ENCODE measurements around the gene LRFN2. TPM values are rescaled to one million over a fixed set of nuclear protein-coding genes. Genes with fewer than 3 reads are reported as not detected.

The LRFN2 gene
- total RNA-seq, 1 experiment from 2014 or later, result not detected

DNA sequence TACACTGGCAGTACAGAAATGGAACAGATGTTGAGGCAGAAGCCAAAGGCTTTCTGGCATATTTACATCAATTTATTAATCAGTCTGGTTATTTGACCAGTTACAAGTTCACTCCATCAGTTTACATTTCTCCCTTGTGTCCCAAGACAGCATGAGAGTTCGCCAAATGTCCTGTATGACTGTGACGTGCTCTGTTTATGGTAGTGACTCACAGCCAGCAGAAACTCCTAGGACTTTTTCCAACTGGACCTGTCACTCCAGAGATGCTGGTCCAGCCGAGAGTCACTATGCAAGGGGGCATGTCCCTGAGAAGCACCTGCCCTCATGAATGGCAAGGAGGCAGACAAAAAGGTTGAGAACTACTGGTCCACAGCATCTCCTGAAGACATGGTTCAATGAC is 160.0 kb downstream of the LRFN2 start:
- Histone ChIP-seq H3K9me3 (no peaks in the 10 kb centered on the region), H3K27me3 (replicated peaks; ENCODE audit: control insufficient read depth, insufficient read depth, low read length) (no peaks in the 10 kb centered on the region; the same call in 1 of the 2 replicates), H3K4me3 (ENCODE audit: low read depth, low read length) (no peak overlapping the region), H3K4me1 (no peaks in the 10 kb centered on the region), H3K36me3 (ENCODE audit: control insufficient read depth, insufficient read depth, low read length) (no peaks in the 10 kb centered on the region)
- no TSS peak for BruUV-seq (replicated peaks)
- POLR2A ChIA-PET, result no interaction called here
- H3K4me3 Mint-ChIP-seq (ENCODE audit: unreplicated experiment), result no peak overlapping the region
- no peaks in the 10 kb centered on the region for H3K36me3 Mint-ChIP-seq (ENCODE audit: insufficient read depth, unreplicated experiment)
- no peaks in the 10 kb centered on the region for H3K9me3 Mint-ChIP-seq (ENCODE audit: unreplicated experiment)
- no peak for DNase-seq
- no peaks in the 10 kb centered on the region for H3K4me1 Mint-ChIP-seq (ENCODE audit: low read depth, unreplicated experiment)
- TF ChIP-seq CTCF (IDR thresholded peaks at IDR 0.05; ENCODE audit: insufficient read depth in 1 of 2, low read depth in 1 of 2, low read length in 1 of 2, severe bottlenecking in 1 of 2, unreplicated experiment in 1 of 2), result no peak
- H3K27ac Mint-ChIP-seq (ENCODE audit: unreplicated experiment), result no peak overlapping the region
- intact Hi-C loops (cut with micrococcal nuclease; ENCODE audit: unreplicated experiment), result no loop called here
- peaks cover 15% of the 10 kb centered on the region for H3K27me3 Mint-ChIP-seq (ENCODE audit: insufficient read depth, unreplicated experiment)
- CTCF ChIA-PET, result no interaction called here

- H3K4me3 Mint-ChIP-seq (ENCODE audit: unreplicated experiment), result no peak overlapping the region
- ChIA-PET POLR2A (no interaction called here), CTCF (no interaction called here)
- intact Hi-C loops (cut with micrococcal nuclease; ENCODE audit: unreplicated experiment), result no loop called here
- no peaks in the 10 kb centered on the region; the same call in 1 of the 2 replicates for H3K27me3 ChIP-seq (replicated peaks; ENCODE audit: control insufficient read depth, insufficient read depth, low read length)
- no peak overlapping the region for H3K4me3 ChIP-seq (ENCODE audit: low read depth, low read length)
- no peaks in the 10 kb centered on the region for H3K36me3 Mint-ChIP-seq (ENCODE audit: insufficient read depth, unreplicated experiment)
- H3K27me3 Mint-ChIP-seq (ENCODE audit: insufficient read depth, unreplicated experiment), result peaks cover 12% of the 10 kb centered on the region
- no peaks in the 10 kb centered on the region for H3K36me3 ChIP-seq (ENCODE audit: control insufficient read depth, insufficient read depth, low read length)
- H3K27ac Mint-ChIP-seq (ENCODE audit: unreplicated experiment), result no peak overlapping the region
- H3K9me3 ChIP-seq, result no peaks in the 10 kb centered on the region
- DNase-seq, result no peak
- H3K4me1 Mint-ChIP-seq (ENCODE audit: low read depth, unreplicated experiment), result no peaks in the 10 kb centered on the region
- no peaks in the 10 kb centered on the region for H3K9me3 Mint-ChIP-seq (ENCODE audit: unreplicated experiment)
- BruUV-seq (replicated peaks), result no TSS peak
- TF ChIP-seq CTCF (IDR thresholded peaks at IDR 0.05; ENCODE audit: insufficient read depth in 1 of 2, low read depth in 1 of 2, low read length in 1 of 2, severe bottlenecking in 1 of 2, unreplicated experiment in 1 of 2), result no peak
- H3K4me1 ChIP-seq, result no peaks in the 10 kb centered on the region
Measured at GRCh38 chr6:40426346-40427066, 160.7 kb downstream of the LRFN2 start.

DNA sequence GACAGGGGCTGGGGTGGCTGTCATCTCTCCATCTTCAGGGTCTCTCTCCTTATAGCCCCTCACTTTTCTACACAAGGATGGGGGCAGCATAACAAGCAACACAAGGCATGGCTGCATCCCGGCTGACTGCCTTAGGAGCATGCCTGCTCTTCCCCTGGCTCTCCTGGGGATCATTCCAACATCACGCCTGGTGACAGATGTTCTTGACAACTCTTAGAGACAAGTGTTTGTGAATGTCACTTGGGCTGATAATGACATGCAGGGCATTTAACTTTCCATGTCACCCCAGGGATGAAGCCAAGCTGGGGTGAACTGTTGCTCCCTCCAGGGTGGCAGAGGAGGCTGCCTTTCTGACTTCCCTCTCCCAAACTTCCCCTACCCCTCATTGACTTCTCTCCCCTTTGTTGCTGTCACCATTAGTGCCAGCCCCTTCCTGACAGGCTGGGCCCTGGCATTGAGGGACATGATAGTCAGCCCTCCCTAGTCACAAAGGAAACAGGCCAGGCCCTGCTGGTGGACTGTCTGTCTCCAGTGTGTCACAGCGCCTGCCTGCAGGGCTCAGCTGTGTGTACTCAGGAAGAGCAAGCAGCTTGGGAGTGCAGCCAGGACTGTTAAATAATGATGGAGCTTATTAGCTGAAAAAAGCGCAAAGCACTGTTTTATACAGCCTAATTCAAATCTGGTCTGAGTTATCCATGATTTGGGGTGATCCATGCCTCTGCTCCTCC is 161.8 kb downstream of the LRFN2 start:
- peaks cover 14% of the 10 kb centered on the region for H3K27me3 Mint-ChIP-seq (ENCODE audit: insufficient read depth, unreplicated experiment)
- H3K27ac Mint-ChIP-seq (ENCODE audit: unreplicated experiment), result no peak overlapping the region
- ChIA-PET CTCF (no interaction called here), POLR2A (no interaction called here)
- no peaks in the 10 kb centered on the region for H3K4me1 Mint-ChIP-seq (ENCODE audit: low read depth, unreplicated experiment)
- TF ChIP-seq CTCF (IDR thresholded peaks at IDR 0.05; ENCODE audit: insufficient read depth in 1 of 2, low read depth in 1 of 2, low read length in 1 of 2, severe bottlenecking in 1 of 2, unreplicated experiment in 1 of 2), result no peak
- Histone ChIP-seq H3K27me3 (replicated peaks; ENCODE audit: control insufficient read depth, insufficient read depth, low read length) (no peaks in the 10 kb centered on the region), H3K4me1 (no peaks in the 10 kb centered on the region), H3K36me3 (ENCODE audit: control insufficient read depth, insufficient read depth, low read length) (no peaks in the 10 kb centered on the region), H3K9me3 (no peaks in the 10 kb centered on the region), H3K4me3 (ENCODE audit: low read depth, low read length) (no peak overlapping the region)
- H3K4me3 Mint-ChIP-seq (ENCODE audit: unreplicated experiment), result no peak overlapping the region
- no peak for DNase-seq
- no peaks in the 10 kb centered on the region for H3K9me3 Mint-ChIP-seq (ENCODE audit: unreplicated experiment)
- BruUV-seq (replicated peaks), result no TSS peak
- intact Hi-C loops (cut with micrococcal nuclease; ENCODE audit: unreplicated experiment), result no loop called here
- no peaks in the 10 kb centered on the region for H3K36me3 Mint-ChIP-seq (ENCODE audit: insufficient read depth, unreplicated experiment)

Measured in Caco-2 (cell line).